GM15510 (cell line): ENCODE results near the gene ASGR1.

Source experiments
- POLR2A ChIP-seq: IDR thresholded peaks from 3 replicates; pipeline ENCODE4 v1.6.1; 2011; ENCODE audit warnings: borderline replicate concordance; ENCODE audit not compliant: insufficient read length; ENCODE audit errors: extremely low read depth

The ASGR1 gene

DNA sequence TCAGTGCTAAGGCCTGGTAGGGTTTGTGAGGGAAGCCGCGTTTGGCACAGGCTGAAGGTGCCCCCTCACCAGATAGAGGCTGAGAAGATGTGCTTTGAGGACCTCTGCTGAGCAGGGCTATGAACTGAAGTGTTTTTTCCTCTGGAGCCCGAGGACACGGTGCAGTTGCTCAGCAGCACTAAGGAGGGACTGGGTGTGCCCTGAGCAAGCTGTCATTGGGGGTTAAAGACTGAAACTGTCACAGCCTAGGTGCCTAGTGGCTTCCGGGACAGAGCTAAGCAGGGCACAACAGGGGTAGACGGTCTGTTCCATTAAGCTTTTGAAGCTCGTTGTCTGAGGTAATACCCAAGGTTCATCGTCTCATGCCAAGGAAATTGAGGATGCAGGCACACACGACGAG is 39.8 kb downstream of the ASGR1 start:
- no peak for TF ChIP-seq POLR2A

DNA sequence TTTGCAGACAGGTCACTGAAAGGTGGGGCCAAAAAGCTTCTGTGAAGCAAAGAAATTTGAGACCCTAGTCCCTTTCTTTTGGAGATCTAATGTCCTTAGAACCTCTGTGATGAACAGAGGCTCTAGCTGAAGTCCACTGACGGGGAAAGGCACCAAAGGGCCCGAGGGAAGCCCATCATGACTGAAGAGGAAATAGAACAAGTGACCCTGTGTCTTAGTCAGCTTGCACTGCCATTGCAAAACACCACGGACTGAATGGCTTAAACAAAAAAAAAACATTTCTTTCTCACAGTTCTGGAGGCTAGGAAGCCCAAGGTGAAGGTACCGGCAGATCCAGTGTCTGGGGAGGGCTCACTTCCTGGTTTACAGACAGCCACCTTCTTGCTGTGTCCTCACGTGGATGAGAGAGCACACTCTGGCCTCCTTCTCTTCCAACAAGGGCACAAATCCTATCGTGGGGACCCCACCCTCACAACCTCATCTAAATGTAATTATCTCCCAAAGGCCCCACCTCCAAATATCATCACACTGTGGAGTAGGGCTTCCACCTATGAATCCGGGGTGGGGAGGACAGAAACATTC is 40.3 kb downstream of the ASGR1 start:
- TF ChIP-seq POLR2A = no peak

DNA sequence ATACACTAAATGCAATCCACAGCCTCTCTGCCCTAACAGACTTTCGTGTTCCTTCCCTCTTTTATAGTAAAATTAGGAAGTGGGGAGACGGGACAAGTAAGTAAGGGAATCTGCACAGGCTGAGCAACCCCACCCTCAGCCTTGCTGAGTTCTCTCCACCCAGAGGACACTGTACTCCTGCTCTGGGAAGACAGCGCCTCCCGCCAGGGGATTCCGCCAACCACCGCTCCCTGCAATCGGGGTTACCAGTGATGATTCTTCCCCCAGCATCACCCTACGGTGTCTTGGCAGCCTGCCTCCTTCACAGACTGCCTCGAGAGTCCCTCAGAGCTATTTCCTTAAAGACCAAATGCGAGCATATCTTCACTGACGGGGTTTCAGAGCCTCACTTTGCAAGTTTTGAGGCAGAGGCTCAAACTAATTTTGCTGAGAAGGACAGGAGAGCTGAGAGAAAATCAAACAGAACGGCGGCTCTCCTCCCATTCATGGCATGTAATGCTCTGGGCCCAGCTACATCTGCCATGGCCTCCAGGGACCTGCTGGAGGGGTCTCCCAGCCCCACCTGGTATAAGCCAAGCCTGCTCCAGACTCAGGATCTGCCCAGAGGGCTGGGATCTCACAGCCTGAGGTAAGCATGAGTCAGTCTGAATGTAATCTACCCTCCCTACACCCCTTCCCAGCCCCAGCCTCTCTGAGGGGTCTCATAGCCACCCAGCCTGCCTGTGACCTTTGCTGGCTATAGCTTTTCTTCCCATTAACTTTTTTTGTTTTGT is 41.8 kb downstream of the ASGR1 start:
- TF ChIP-seq POLR2A = no peak

DNA sequence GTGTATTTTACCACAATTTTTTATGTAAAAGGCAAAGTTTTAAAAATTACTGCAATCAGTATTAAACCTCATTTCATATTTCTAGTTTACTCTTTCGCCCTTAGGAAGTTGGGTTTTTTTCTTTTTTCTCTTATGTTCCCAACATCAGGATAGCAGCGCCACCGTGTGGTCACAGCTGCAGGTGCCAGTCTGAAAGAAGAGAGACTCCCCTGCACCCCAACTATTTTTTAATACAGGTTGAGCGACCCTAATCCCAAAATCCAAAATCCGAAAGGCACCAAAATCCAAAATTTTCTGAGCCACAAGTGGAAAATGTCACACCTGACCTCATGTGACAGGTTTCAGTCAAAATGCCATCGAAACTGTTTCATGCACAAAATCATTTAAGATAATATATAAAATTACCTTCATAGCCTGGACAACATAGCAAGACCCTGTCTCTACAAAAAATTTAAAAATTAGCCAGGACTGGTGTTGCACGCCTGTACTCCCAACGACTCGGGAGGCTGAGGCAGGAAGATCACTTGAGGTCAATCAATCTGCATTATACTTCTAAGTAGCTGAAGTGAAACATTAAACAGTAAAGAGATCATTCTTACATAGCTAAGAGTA is 42.8 kb downstream of the ASGR1 start:
- TF ChIP-seq POLR2A = no peak

DNA sequence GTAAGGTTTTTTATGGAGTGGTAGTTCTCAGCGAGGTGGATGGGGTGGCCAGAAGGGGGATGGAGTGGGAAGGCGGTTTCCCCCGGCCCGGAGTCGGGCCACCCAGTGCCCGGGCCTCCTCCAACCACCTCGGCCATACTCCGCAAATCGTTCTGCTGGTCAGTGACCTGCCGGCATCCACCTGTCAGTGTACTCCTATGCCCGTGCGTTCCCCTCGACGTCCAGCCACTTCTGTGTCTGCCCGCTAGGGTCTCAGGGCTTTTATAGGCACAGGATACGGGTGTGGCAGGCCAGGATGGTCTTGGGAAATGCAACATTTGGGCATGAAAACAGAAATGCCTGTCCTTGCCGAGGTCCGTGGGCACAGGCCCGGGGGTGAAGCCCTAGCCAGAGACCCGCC is 45.3 kb downstream of the ASGR1 start:
- no peak for TF ChIP-seq POLR2A

DNA sequence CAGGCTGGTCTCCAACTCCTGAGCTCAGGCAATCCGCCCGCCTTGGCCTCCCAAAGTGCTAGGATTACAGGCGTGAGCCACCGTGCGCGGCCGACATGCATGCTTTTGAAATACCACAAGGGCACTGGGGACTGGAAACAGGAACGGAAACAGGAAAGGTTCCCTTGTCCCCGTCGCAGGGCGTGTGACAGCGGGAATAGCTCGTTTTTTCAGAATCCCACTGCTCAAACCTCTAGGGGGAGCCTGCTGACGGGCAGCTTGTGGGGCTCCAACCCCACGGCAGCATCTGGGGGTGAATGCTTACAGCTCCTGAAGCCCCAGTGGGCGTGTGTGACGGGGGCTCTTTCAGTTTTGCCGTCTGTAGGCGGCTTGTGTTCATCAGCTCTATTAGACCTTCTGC is 45.7 kb downstream of the ASGR1 start:
- no peak for TF ChIP-seq POLR2A

DNA sequence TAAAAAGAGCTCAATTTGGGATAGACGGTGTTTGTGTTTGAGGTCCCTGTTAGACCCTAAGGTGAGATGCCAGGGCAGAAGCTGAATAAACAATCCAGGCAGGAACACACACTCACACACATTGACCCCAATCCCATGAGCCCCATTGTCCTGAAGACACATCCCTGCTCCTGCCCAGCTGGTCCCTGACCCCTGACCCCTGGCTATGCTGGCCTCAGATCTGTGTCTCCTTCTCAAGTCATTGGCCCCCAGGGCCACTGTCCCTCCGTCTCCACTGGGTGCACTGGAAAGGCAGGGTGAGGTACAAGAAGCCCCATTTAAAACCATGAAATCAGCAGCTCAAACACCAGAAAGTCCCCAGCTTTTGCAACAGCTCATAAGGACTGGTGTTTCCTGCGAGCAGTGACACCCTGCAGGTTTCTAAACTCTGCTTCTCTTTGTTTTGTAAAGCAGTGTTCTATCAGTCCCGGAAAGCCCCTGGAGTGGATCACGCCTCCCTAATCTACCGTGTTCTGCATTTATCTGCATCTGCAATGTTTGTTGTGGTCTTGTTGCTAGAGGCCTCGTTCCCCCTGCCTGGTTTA is 46.6 kb downstream of the ASGR1 start:
- no peak for TF ChIP-seq POLR2A

DNA sequence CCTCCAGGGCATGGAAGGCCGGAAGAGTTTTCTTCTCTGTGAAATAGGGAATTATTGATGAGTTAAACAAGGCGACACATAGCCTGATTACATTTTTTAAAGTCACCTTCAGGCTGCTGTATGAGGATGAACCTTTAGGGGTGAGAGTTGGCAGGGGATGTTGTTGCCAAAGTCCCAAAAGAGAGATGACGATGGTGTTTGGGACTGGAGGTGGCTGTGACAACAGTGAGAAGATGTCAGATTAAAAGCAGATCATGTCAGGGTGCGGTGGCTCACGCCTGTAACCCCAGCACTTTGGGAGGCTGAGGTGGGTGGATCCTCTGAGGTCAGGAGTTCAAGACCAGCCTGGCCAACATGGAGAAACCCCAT is 47.8 kb downstream of the ASGR1 start:
- TF ChIP-seq POLR2A = no peak

DNA sequence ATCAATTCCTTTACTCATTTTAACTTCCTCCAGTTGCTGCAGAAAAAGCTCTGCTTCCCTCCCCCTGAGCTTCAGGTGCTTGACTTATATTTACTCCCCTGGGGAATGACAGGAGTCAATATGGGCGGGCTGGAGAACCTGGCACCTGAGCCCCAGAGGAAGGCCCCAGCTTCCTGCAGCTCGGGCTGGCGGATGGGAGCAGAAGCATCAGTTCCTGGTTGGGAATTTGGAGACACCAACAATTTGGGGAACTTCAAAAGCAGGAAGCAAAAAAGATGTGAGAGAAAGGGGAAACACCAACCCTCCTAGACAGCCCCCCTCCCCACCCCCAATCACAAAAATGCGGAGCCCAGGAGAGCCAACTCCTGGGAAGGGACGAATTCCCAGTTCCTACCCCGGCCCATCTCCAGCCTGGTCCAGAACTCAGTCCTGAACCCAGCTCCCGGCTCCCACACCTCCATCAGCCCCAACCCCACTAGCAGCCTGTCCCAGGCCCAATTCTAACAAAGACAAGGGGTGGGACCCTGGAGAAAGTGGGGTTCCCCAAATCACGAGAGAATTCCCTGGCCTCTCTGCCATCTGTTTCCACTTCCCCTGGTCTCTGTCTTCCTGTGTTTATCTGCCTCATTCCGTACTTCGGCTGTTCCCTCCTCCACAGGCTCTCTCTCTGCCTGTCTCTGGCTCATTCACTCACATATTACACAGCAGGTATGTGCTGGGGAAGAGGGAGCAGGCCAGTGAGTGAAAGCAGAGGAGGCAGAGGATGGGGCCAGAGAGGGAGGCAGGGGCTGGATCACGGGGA is 48.3 kb downstream of the ASGR1 start:
- TF ChIP-seq POLR2A = no peak

DNA sequence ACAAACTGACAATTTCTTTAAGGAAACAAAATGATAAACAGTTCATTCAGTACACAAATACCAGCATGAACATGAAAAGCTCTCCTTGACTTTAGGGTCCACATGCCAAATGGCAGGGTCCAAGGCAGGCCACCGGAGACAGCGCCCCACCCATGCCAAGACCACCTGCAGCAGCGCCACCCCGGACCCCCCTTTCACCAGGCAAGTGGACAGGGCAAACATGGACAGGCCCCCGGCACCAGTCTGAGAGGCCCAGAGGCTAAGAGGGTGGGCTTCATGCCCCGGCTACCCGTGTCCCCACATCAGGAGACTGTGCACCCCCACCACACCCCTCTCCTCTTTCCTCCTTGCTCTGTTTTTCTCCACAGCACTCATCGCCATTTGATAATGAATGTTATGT is 49.9 kb downstream of the ASGR1 start:
- TF ChIP-seq POLR2A = no peak

DNA sequence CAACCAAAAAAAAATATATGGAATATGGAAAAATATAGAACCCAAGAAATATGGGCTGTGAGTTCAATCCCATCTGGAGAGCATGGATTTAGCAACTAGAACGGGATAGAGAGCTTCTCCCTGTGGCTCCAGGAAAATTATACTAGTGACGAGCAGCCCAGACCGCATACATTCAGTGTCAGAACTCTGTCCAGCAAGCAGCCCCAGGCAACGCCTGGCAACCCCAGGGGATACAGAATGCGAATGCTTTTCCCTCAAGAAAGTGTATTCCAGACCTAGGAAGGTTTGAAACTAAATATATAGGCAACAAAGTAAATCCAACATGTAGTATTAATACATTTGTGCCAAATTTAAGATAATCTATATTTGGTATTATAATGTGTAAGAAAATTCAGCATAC is 51.0 kb downstream of the ASGR1 start:
- no peak for TF ChIP-seq POLR2A

DNA sequence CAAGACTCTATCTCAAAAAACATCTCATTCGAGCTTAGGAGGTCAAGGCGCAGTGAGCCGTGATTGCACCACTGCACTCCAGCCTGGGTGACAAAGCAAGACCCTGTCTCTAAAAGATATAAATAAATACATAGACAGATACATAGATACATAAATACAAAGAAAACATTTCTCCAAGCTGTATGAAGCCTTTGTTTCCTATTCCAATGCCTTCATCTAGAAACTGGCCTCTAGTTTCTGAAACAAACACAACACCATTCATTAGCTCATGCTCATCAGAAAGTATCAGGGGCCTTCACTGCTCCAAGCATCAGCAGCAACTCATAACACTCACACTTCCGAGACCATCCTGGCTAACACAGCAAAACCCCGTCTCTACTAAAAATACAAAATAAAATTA is 54.2 kb downstream of the ASGR1 start:
- no peak for TF ChIP-seq POLR2A

DNA sequence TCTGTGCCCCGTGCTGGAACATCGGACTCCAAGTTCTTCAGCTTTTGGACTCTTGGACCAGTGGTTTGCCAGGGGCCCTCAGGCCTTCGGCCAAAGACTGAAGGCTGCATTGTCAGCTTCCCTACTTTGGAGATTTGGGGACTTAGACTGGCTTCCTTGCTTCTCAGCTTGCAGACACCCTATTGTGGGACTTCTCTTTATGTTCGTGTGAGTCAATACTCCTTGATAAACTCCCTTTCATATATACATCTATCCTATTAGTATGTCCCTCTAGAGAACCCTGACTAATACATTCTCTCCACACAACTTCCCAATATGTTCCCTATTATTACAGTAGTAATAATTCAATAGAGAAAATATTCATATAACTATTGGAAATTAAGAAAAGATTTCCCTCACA is 55.3 kb downstream of the ASGR1 start:
- TF ChIP-seq POLR2A = no peak
